GM12891 (cell line): Measurements from ENCODE around the gene PPP5C.
"Not testable (repeated sequence)": the region's sequence is repeated elsewhere in the genome, so short reads cannot be mapped to it uniquely, and the experiment has no call there.

Source experiments
- DNase-seq: peaks from one replicate; pipeline ENCODE4 v3.0.0; 2011; ENCODE audit warnings: low spot score; ENCODE audit not compliant: insufficient read length
- FAIRE-seq: peaks from 2 replicates; lab custom pipeline; 2011; peaks lifted over from hg19 to GRCh38; lab: Jason Lieb, UNC
- PAX5 ChIP-seq: IDR thresholded peaks from 2 replicates; pipeline ENCODE4 v1.6.1; 2011; ENCODE audit warnings: low read length, moderate library complexity, mild to moderate bottlenecking; ENCODE audit not compliant: insufficient read depth, severe bottlenecking
- POLR2A ChIP-seq: IDR thresholded peaks from 2 replicates; pipeline ENCODE4 v1.6.1; 2011; ENCODE audit warnings: low read depth, low read length, control low read depth
- POLR2AphosphoS5 ChIP-seq: IDR thresholded peaks from 2 replicates; pipeline ENCODE4 v1.6.1; 2011; ENCODE audit warnings: low read depth, low read length, control low read depth
- POU2F2 ChIP-seq: IDR thresholded peaks from 2 replicates; pipeline ENCODE4 v1.6.1; 2011; ENCODE audit warnings: low read depth, mild to moderate bottlenecking, control low read depth, low read length, moderate library complexity
- SPI1 ChIP-seq: IDR thresholded peaks from 2 replicates; pipeline ENCODE4 v1.6.1; 2011; ENCODE audit warnings: low read depth, low read length, control low read depth
- TAF1 ChIP-seq: IDR thresholded peaks from 2 replicates; pipeline ENCODE4 v1.6.1; 2011; ENCODE audit warnings: low read depth, low read length, control low read depth

The PPP5C gene

GRCh38 chr19:46390866-46391265 is 44.0 kb downstream of the PPP5C start:
- FAIRE-seq, result no peak
- TF ChIP-seq POLR2AphosphoS5, result no peak
- TF ChIP-seq POLR2A, result no peak
- no peak for TF ChIP-seq TAF1
- TF ChIP-seq PAX5, result no peak
- TF ChIP-seq SPI1, result no peak
- no peak for DNase-seq

GRCh38 chr19:46391296-46392251 is 44.7 kb downstream of the PPP5C start:
- no peak for TF ChIP-seq TAF1
- no peak for TF ChIP-seq POU2F2
- no peak for TF ChIP-seq SPI1
- TF ChIP-seq PAX5, result no peak
- TF ChIP-seq POLR2A, result no peak
- TF ChIP-seq POLR2AphosphoS5, result no peak
- FAIRE-seq, result no peak
- DNase-seq, result no peak

GRCh38 chr19:46392252-46392801 is 45.4 kb downstream of the PPP5C start:
- no peak for FAIRE-seq
- TF ChIP-seq SPI1, result no peak
- TF ChIP-seq POLR2A, result no peak
- DNase-seq, result no peak

- FAIRE-seq, result no peak
- TF ChIP-seq POLR2A (no peak), POLR2AphosphoS5 (no peak), SPI1 (no peak), TAF1 (no peak), POU2F2 (no peak), PAX5 (no peak)
Observed at GRCh38 chr19:46392837-46393236, 46.0 kb downstream of the PPP5C start.

GRCh38 chr19:46393456-46394401 is 46.8 kb downstream of the PPP5C start:
- DNase-seq (no peak), FAIRE-seq (no peak)
- TF ChIP-seq POU2F2, result no peak
- TF ChIP-seq SPI1, result no peak
- no peak for TF ChIP-seq POLR2A
- no peak for TF ChIP-seq POLR2AphosphoS5
- TF ChIP-seq TAF1, result no peak
- no peak for TF ChIP-seq PAX5

More at GRCh38 chr19:46392837-46393236, 46.0 kb downstream of the PPP5C start:
- no peak for DNase-seq

- TF ChIP-seq POU2F2 (no peak), SPI1 (no peak), PAX5 (no peak), POLR2AphosphoS5 (no peak), TAF1 (no peak), POLR2A (no peak)
- DNase-seq (no peak), FAIRE-seq (peak; percentile 28)
Observed at GRCh38 chr19:46394402-46394797, 47.5 kb downstream of the PPP5C start.

GRCh38 chr19:46397801-46398479 is 51.1 kb downstream of the PPP5C start:
- not testable (repeated sequence) for DNase-seq, FAIRE-seq

- TF ChIP-seq SPI1, result no peak
- no peak for TF ChIP-seq PAX5
- TF ChIP-seq POU2F2, result no peak
- TF ChIP-seq TAF1, result no peak
- TF ChIP-seq POLR2AphosphoS5, result no peak
- no peak for TF ChIP-seq POLR2A
- DNase-seq (no peak), FAIRE-seq (no peak)
Observed at GRCh38 chr19:46402725-46403124, 55.8 kb downstream of the PPP5C start.

- FAIRE-seq (no peak), DNase-seq (no peak)
- TF ChIP-seq POLR2AphosphoS5 (no peak), PAX5 (no peak), POU2F2 (no peak), TAF1 (no peak), POLR2A (no peak), SPI1 (no peak)
Observed at GRCh38 chr19:46404055-46404752, 57.3 kb downstream of the PPP5C start.
